Suprapubic skin (tissue), 4 donors: ENCODE measurements around the gene OTUB1. TPM values are rescaled to one million over a fixed set of nuclear protein-coding genes. Genes with fewer than 3 reads are reported as not detected.

ENCODE experiments used
- DNase-seq, 2 donors: peaks; one replicate each; pipeline ENCODE4 v3.0.0-alpha.2; 2019; ENCODE audit warnings: low spot score in 2 of 2
- H3K27ac ChIP-seq: fragments of 200-600 bp; sonication (generic); one replicate; pipeline ENCODE4 v1.5.1; 2019
- H3K27me3 ChIP-seq: fragments of 200-600 bp; sonication (generic); one replicate; pipeline ENCODE4 v1.5.1; 2019
- H3K36me3 ChIP-seq: fragments of 200-600 bp; sonication (generic); one replicate; pipeline ENCODE4 v1.5.1; 2019
- H3K4me1 ChIP-seq: fragments of 200-600 bp; sonication (generic); one replicate; pipeline ENCODE4 v1.5.1; 2019
- H3K4me3 ChIP-seq: fragments of 200-600 bp; sonication (generic); one replicate; pipeline ENCODE4 v1.5.1; 2019; ENCODE audit warnings: mild to moderate bottlenecking
- H3K9me3 ChIP-seq: fragments of 200-600 bp; sonication (generic); one replicate; pipeline ENCODE4 v1.5.1; 2019
- CTCF ChIP-seq, 2 donors: fragments of 200-600 bp in 1 of 2; fragments of 450-650 bp in 1 of 2; sonication (generic) in 1 of 2; IDR thresholded peaks; one replicate each; pipeline ENCODE4 v1.5.1; 2016 to 2019; ENCODE audit warnings: antibody characterized with exemption in 2 of 2, mild to moderate bottlenecking in 1 of 2, moderate library complexity in 1 of 2
- EP300 ChIP-seq: sonication (generic); formaldehyde crosslinking; IDR thresholded peaks from one replicate; pipeline ENCODE4 v1.6.1; 2017; ENCODE audit warnings: antibody characterized with exemption
- POLR2A ChIP-seq, 2 donors: fragments of 450-650 bp; IDR thresholded peaks; one replicate each; pipeline ENCODE4 v1.6.1; 2017; ENCODE audit warnings: antibody characterized with exemption in 2 of 2, mild to moderate bottlenecking in 2 of 2, moderate library complexity in 2 of 2
- POLR2AphosphoS5 ChIP-seq, 3 donors: sonication (generic); formaldehyde crosslinking; IDR thresholded peaks; one replicate each; pipeline ENCODE4 v1.6.1; 2017; ENCODE audit warnings: antibody characterized with exemption in 3 of 3
- WGBS: methylation state at CpG from one replicate; pipeline ENCODE4 v1.1.5; 2018; 5-methylcytosine and 5-hydroxymethylcytosine counted together
- total RNA-seq, 4 donors: library from RNA; depleted of rRNA; stranded (reverse); fragments of >200 nt; gene quantifications; one replicate each; pipeline ENCODE4 v1.1.0, GENCODE V29; 2016

OTUB1 gene
- total RNA-seq, 4 donors from 2014 or later = 78.4 to 117 (median 93.5) TPM

- no peak for TF ChIP-seq CTCF (IDR thresholded peaks at IDR 0.05)
- no peak for TF ChIP-seq POLR2AphosphoS5 (IDR thresholded peaks at IDR 0.05)
- no peak for TF ChIP-seq POLR2A (IDR thresholded peaks at IDR 0.05)
- no peak for TF ChIP-seq EP300
- H3K4me3 ChIP-seq = no peak overlapping the region
- no peaks in the 10 kb centered on the region for H3K27me3 ChIP-seq
- WGBS = 60% methylated on average over 9 of the region's 10 CpGs
- peaks cover 6% of the 10 kb centered on the region for H3K36me3 ChIP-seq
- H3K27ac ChIP-seq = no peak overlapping the region
- peaks cover 39% of the 10 kb centered on the region for H3K4me1 ChIP-seq
- H3K9me3 ChIP-seq = no peaks in the 10 kb centered on the region
- DNase-seq = no peak
Observed at GRCh38 chr11:63978551-63979239, 7.5 kb upstream of the OTUB1 start.

- Histone ChIP-seq H3K27me3 (no peaks in the 10 kb centered on the region), H3K36me3 (peaks cover 6% of the 10 kb centered on the region), H3K27ac (no peak overlapping the region), H3K9me3 (no peaks in the 10 kb centered on the region), H3K4me3 (no peak overlapping the region), H3K4me1 (peaks cover 35% of the 10 kb centered on the region)
- TF ChIP-seq EP300 (no peak), POLR2AphosphoS5 (IDR thresholded peaks at IDR 0.05) (no peak), CTCF (IDR thresholded peaks at IDR 0.05) (no peak), POLR2A (IDR thresholded peaks at IDR 0.05) (no peak)
- WGBS = 94% methylated on average over 4 of the region's 5 CpGs
- DNase-seq = no peak
Observed at GRCh38 chr11:63979426-63979825, 6.8 kb upstream of the OTUB1 start.

- H3K4me1 ChIP-seq = peaks cover 28% of the 10 kb centered on the region
- DNase-seq = no peak
- H3K9me3 ChIP-seq = no peaks in the 10 kb centered on the region
- H3K4me3 ChIP-seq = peak overlapping the region; percentile 100
- no peaks in the 10 kb centered on the region for H3K27me3 ChIP-seq
- H3K36me3 ChIP-seq = peaks cover 18% of the 10 kb centered on the region
- no peak for TF ChIP-seq POLR2A (IDR thresholded peaks at IDR 0.05)
- TF ChIP-seq EP300 = no peak
- no peak for TF ChIP-seq POLR2AphosphoS5 (IDR thresholded peaks at IDR 0.05)
- TF ChIP-seq CTCF (IDR thresholded peaks at IDR 0.05) = no peak
- H3K27ac ChIP-seq = peak overlapping the region; percentile 94
- under 1% methylated on average over 18 of the region's 18 CpGs for WGBS
Observed at GRCh38 chr11:63985812-63986155, 454 bp upstream of the OTUB1 start.

- Histone ChIP-seq H3K36me3 (peaks cover 30% of the 10 kb centered on the region), H3K4me1 (peaks cover 28% of the 10 kb centered on the region), H3K4me3 (peak overlapping the region; percentile 100), H3K9me3 (no peaks in the 10 kb centered on the region), H3K27me3 (no peaks in the 10 kb centered on the region), H3K27ac (peak overlapping the region; percentile 94)
- TF ChIP-seq POLR2AphosphoS5 (IDR thresholded peaks at IDR 0.05) = no peak
- TF ChIP-seq CTCF (IDR thresholded peaks at IDR 0.05) = no peak
- no peak for TF ChIP-seq EP300
- TF ChIP-seq POLR2A (IDR thresholded peaks at IDR 0.05) = no peak
- no peak for DNase-seq
- 39% methylated on average over 15 of the region's 25 CpGs for WGBS
Observed at GRCh38 chr11:63986932-63987513, 785 bp downstream of the OTUB1 start.

- Histone ChIP-seq H3K36me3 (peaks cover 56% of the 10 kb centered on the region), H3K4me3 (no peak overlapping the region), H3K9me3 (no peaks in the 10 kb centered on the region), H3K27me3 (no peaks in the 10 kb centered on the region), H3K27ac (no peak overlapping the region), H3K4me1 (peaks cover 19% of the 10 kb centered on the region)
- no peak for DNase-seq
- WGBS = 91% methylated on average over 10 of the region's 10 CpGs
- TF ChIP-seq POLR2A (IDR thresholded peaks at IDR 0.05) = no peak
- no peak for TF ChIP-seq CTCF (IDR thresholded peaks at IDR 0.05)
- no peak for TF ChIP-seq POLR2AphosphoS5 (IDR thresholded peaks at IDR 0.05)
- TF ChIP-seq EP300 = no peak
Observed at GRCh38 chr11:63991558-63991957, 5.3 kb downstream of the OTUB1 start.
